ENCODE results near the gene HERPUD1. TPM values are rescaled to one million over a fixed set of nuclear protein-coding genes. Genes with fewer than 3 reads are reported as not detected.
"Not testable (repeated sequence)": the region's sequence is repeated elsewhere in the genome, so short reads cannot be mapped to it uniquely, and the experiment has no call there.

The HERPUD1 gene
- total RNA-seq, 5 donors from 2014 or later (not counting 1 experiment from before 2014, with no cell fraction given) = 149 to 185 (median 167) TPM

DNA sequence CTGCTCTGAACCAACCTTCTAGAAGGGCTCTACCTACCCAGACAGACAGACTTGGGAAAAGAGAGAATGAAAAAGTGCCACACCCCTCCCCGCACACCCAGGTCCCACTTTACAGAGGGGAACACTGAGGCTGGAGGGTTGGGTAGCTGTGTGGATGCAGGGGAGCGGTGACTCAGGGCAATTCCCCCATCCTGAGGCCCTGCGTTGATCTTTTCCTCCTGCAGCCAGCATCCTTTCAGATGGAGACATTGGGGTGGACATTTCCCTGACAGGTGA is 39.8 kb downstream of the HERPUD1 start:
- no peaks in the 10 kb centered on the region for H3K27me3 Mint-ChIP-seq
- Histone ChIP-seq H3K4me3 (ENCODE audit: control insufficient read depth in 1 of 2, extremely low read depth in 1 of 2, low read length in 1 of 2) (no peak overlapping the region), H3K27ac (ENCODE audit: low read length) (no peak overlapping the region), H3K9me3 (no peaks in the 10 kb centered on the region), H3K27me3 (replicated peaks in 1 of 2; ENCODE audit: control insufficient read depth in 2 of 2, extremely low read depth in 1 of 2, insufficient read depth in 2 of 2, low read length in 1 of 2) (peaks cover 0 to 8% of the 10 kb centered on the region in 2 experiments), H3K4me1 (ENCODE audit: control insufficient read depth in 1 of 2, extremely low read depth in 1 of 2, insufficient read depth in 2 of 2, low read length in 2 of 2) (peaks cover 14 to 40% of the 10 kb centered on the region in 2 experiments), H3K36me3 (ENCODE audit: control insufficient read depth in 2 of 2, extremely low read depth in 1 of 2, insufficient read depth in 1 of 2, low read length in 1 of 2) (no peaks in the 10 kb centered on the region)
- no peaks in the 10 kb centered on the region for H3K36me3 Mint-ChIP-seq
- no peak for ATAC-seq (replicated peaks in 1 of 4)
- H3K9me3 Mint-ChIP-seq = no peaks in the 10 kb centered on the region
- WGBS (ENCODE audit: insufficient coverage) = no CpG with 5 or more reads among the region's 3 CpGs
- no peak overlapping the region for H3K27ac Mint-ChIP-seq
- ChIA-PET POLR2A (interaction anchor here in 1 of 2 donors (1.1 kb wide), 1 partner anchor 21 kb away, joined by 3 read pairs; no protein-coding TSS in a partner anchor), CTCF (interaction anchor here (0.5 to 1.0 kb wide), 2 partner anchors 12 to 298 kb away, joined by 3 read pairs; no protein-coding TSS in a partner anchor)
- no peak overlapping the region for H3K4me3 Mint-ChIP-seq
- H3K4me1 Mint-ChIP-seq = peaks cover 46 to 49% (median 48%) of the 10 kb centered on the region in 3 donors
- no peak for DNase-seq

DNA sequence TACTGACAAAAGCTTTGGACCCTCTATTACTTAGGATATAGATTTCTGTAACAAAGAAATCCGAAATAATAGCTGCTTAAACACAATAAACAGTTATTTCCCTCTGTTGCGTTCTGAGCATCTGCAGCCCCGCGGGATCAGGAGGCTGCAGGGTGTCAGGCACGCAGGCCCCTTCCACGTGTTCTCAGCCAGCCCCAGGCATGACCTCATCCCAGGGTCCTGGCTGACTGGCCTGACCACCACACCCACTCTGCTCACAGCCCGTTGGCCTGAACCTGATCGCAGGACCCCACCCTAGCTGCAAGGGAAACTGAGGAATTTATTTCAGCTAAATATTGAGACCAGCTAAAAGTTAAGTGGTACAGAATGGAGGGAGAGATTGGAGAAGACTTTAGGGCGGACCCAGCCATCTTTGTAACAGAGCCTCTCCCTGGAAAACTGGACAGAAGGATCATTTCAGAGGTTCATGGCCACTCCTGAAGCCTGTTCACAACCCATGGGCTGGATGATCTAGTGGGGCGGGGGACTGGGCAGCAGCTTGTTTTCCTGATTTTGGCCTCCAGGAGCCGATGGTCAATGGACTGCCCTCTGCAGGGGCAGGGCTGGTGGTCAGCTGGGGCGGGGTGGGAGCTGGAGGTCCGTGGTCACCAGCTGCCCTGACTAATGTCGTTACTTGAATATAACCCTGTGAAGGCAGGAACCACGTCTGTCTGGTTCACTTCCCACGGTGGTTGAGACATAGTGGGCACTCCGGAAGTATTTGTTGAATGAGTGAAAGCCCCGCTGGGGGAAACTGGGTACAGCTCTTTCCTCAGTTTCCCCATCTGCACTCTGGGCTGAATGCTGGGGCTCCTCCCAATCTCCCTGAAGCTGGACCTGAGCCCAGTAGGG is 40.7 kb downstream of the HERPUD1 start:
- Histone ChIP-seq H3K27me3 (replicated peaks in 1 of 2; ENCODE audit: control insufficient read depth in 2 of 2, extremely low read depth in 1 of 2, insufficient read depth in 2 of 2, low read length in 1 of 2) (peaks cover 0 to 8% of the 10 kb centered on the region in 2 experiments), H3K4me3 (ENCODE audit: control insufficient read depth in 1 of 2, extremely low read depth in 1 of 2, low read length in 1 of 2) (no peak overlapping the region)
- H3K27ac Mint-ChIP-seq = no peak overlapping the region

DNA sequence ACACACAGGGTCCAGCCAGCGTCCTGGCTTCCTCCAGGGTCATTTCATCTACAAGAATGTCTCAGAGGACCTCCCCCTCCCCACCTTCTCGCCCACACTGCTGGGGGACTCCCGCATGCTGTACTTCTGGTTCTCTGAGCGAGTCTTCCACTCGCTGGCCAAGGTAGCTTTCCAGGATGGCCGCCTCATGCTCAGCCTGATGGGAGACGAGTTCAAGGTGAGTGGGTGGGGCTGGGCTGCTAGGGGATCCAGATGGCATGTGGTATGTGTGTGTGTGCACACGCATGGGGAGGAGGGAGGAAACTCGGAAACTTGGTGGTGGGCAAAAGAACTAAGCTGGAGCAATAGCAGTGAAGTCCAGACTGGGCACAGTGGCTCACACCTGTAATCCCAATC is 41.4 kb downstream of the HERPUD1 start:
- Mint-ChIP-seq H3K27me3 (no peaks in the 10 kb centered on the region), H3K36me3 (no peaks in the 10 kb centered on the region), H3K27ac (peak overlapping the region in 1 of 2 donors; percentile 28), H3K9me3 (no peaks in the 10 kb centered on the region), H3K4me3 (peak overlapping the region in 1 of 3 donors; percentile 67), H3K4me1 (peaks cover 46 to 53% (median 49%) of the 10 kb centered on the region in 3 donors)
- Histone ChIP-seq H3K4me1 (ENCODE audit: control insufficient read depth in 1 of 2, extremely low read depth in 1 of 2, insufficient read depth in 2 of 2, low read length in 2 of 2) (peaks cover 14 to 40% of the 10 kb centered on the region in 2 experiments), H3K36me3 (ENCODE audit: control insufficient read depth in 2 of 2, extremely low read depth in 1 of 2, insufficient read depth in 1 of 2, low read length in 1 of 2) (no peaks in the 10 kb centered on the region), H3K27ac (ENCODE audit: low read length) (no peak overlapping the region), H3K27me3 (replicated peaks in 1 of 2; ENCODE audit: control insufficient read depth in 2 of 2, extremely low read depth in 1 of 2, insufficient read depth in 2 of 2, low read length in 1 of 2) (peaks cover 0 to 8% of the 10 kb centered on the region in 2 experiments), H3K4me3 (ENCODE audit: control insufficient read depth in 1 of 2, extremely low read depth in 1 of 2, low read length in 1 of 2) (no peak overlapping the region), H3K9me3 (no peaks in the 10 kb centered on the region)
- no peak for DNase-seq
- POLR2A ChIA-PET = no interaction called here
- CTCF ChIA-PET = no interaction called here
- 87% methylated on average over 7 of the region's 9 CpGs for WGBS (ENCODE audit: insufficient coverage)
- no peak for ATAC-seq (replicated peaks in 1 of 4)

More for the DNA sequence above, 40.7 kb downstream of the HERPUD1 start:
- H3K9me3 Mint-ChIP-seq = no peaks in the 10 kb centered on the region
- Histone ChIP-seq H3K9me3 (no peaks in the 10 kb centered on the region), H3K4me1 (ENCODE audit: control insufficient read depth in 1 of 2, extremely low read depth in 1 of 2, insufficient read depth in 2 of 2, low read length in 2 of 2) (peaks cover 14 to 40% of the 10 kb centered on the region in 2 experiments), H3K27ac (ENCODE audit: low read length) (no peak overlapping the region), H3K36me3 (ENCODE audit: control insufficient read depth in 2 of 2, extremely low read depth in 1 of 2, insufficient read depth in 1 of 2, low read length in 1 of 2) (no peaks in the 10 kb centered on the region)
- H3K4me3 Mint-ChIP-seq = no peak overlapping the region
- CTCF ChIA-PET = interaction anchor here in 1 of 2 donors (1.0 kb wide), 1 partner anchor 11 kb away, joined by 3 read pairs; no protein-coding TSS in a partner anchor
- no peaks in the 10 kb centered on the region for H3K36me3 Mint-ChIP-seq
- H3K4me1 Mint-ChIP-seq = peaks cover 46 to 53% (median 49%) of the 10 kb centered on the region in 3 donors
- no peak for ATAC-seq (replicated peaks in 1 of 4)
- WGBS (ENCODE audit: insufficient coverage) = 74% methylated on average over 15 of the region's 18 CpGs
- POLR2A ChIA-PET = interaction anchor here in 1 of 2 donors (1.1 kb wide), 1 partner anchor 21 kb away, joined by 3 read pairs; no protein-coding TSS in a partner anchor
- H3K27me3 Mint-ChIP-seq = no peaks in the 10 kb centered on the region
- DNase-seq = no peak

DNA sequence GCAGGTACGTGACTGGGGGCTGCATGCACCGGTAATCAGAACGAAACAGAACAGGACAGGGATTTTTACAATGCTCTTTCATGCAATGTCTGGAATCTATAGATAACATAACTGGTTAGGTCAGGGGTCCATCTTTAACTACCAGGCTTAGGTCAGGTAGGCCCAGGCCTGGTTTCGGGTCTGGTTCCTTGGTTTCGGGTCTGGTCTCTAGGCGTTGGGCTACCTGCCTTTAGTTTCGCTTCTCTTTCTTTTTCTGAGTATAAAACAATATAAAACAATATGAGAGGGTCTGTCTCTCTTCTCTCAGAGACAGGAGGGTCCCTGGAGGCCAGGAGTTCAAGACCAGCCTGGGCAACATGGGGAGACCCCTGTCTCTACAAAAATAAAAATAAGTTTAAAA is 42.0 kb downstream of the HERPUD1 start:
- peak overlapping the region in 1 of 3 donors; percentile 67 for H3K4me3 Mint-ChIP-seq
- H3K27me3 ChIP-seq (replicated peaks in 1 of 2; ENCODE audit: control insufficient read depth in 2 of 2, extremely low read depth in 1 of 2, insufficient read depth in 2 of 2, low read length in 1 of 2); ATAC-seq (replicated peaks in 1 of 4); H3K36me3 ChIP-seq (ENCODE audit: control insufficient read depth in 2 of 2, extremely low read depth in 1 of 2, insufficient read depth in 1 of 2, low read length in 1 of 2); DNase-seq; POLR2A ChIA-PET; H3K27me3 Mint-ChIP-seq; H3K4me3 ChIP-seq (ENCODE audit: control insufficient read depth in 1 of 2, extremely low read depth in 1 of 2, low read length in 1 of 2); H3K9me3 Mint-ChIP-seq; H3K36me3 Mint-ChIP-seq; H3K27ac ChIP-seq (ENCODE audit: low read length); H3K9me3 ChIP-seq: not testable (repeated sequence)
- 100% methylated on average over 1 of the region's 7 CpGs for WGBS (ENCODE audit: insufficient coverage)
- H3K4me1 Mint-ChIP-seq = peaks cover 46 to 53% (median 49%) of the 10 kb centered on the region in 3 donors
- H3K27ac Mint-ChIP-seq = peak overlapping the region; percentile 28 to 46
- CTCF ChIA-PET = interaction anchor here in 1 of 2 donors (1.1 kb wide), 1 partner anchor 16 kb away, joined by 4 read pairs; no protein-coding TSS in a partner anchor
- H3K4me1 ChIP-seq (ENCODE audit: control insufficient read depth in 1 of 2, extremely low read depth in 1 of 2, insufficient read depth in 2 of 2, low read length in 2 of 2) = peaks cover 14 to 41% of the 10 kb centered on the region in 2 experiments

DNA sequence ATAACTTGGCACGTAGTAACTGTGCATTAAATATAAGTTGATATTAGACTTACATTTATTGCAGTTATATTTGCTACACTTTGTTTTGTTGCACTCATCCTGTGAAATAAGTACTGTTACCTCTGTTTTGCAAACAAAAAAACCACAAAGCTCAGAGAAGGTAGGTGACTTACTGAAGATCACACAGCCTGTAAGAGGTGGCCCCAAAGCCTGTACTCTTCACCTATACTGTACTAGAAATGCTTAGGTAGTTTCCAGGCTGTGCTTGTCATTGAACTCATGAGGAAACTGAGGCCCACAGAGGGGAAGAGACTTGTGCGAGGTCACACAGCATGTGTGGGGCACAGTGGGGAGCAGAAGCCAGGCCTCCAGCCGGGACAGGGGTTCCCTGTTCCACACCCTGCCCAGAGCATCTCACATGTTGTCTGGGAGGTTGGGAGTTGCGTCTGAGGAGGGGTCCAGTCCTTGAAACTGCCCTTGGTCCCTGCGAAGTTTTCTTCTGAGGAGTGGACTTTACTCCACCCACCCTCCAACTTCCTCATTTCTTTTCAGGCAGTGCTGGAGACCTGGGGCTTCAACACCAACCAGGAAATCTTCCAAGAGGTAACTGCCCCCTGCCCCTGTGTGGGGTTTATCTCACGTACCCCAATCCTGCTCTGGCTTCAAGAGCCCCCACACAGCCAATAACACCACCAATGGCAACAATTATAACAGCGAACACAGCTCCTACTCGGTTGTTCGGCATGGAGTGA is 42.8 kb downstream of the HERPUD1 start:
- 50% methylated on average over 3 of the region's 9 CpGs for WGBS (ENCODE audit: insufficient coverage)
- Mint-ChIP-seq H3K27me3 (no peaks in the 10 kb centered on the region), H3K27ac (peak overlapping the region; percentile 46 to 64), H3K9me3 (no peaks in the 10 kb centered on the region), H3K36me3 (no peaks in the 10 kb centered on the region), H3K4me1 (peaks cover 52 to 58% (median 54%) of the 10 kb centered on the region in 3 donors), H3K4me3 (peak overlapping the region in 1 of 3 donors; percentile 67)
- peaks cover 0 to 5% of the 10 kb centered on the region in 2 experiments for H3K27me3 ChIP-seq (replicated peaks in 1 of 2; ENCODE audit: control insufficient read depth in 2 of 2, extremely low read depth in 1 of 2, insufficient read depth in 2 of 2, low read length in 1 of 2)
- H3K9me3 ChIP-seq = no peaks in the 10 kb centered on the region
- H3K27ac ChIP-seq (ENCODE audit: low read length) = no peak overlapping the region
- no peaks in the 10 kb centered on the region for H3K36me3 ChIP-seq (ENCODE audit: control insufficient read depth in 2 of 2, extremely low read depth in 1 of 2, insufficient read depth in 1 of 2, low read length in 1 of 2)
- peaks cover 14 to 43% of the 10 kb centered on the region in 2 experiments for H3K4me1 ChIP-seq (ENCODE audit: control insufficient read depth in 1 of 2, extremely low read depth in 1 of 2, insufficient read depth in 2 of 2, low read length in 2 of 2)
- ChIA-PET POLR2A (interaction anchor here in 1 of 2 donors (0.8 kb wide), 1 partner anchor 9 kb away, joined by 3 read pairs; no protein-coding TSS in a partner anchor), CTCF (interaction anchor here in 1 of 2 donors (1.1 kb wide), 1 partner anchor 17 kb away, joined by 4 read pairs; no protein-coding TSS in a partner anchor)
- DNase-seq (no peak), ATAC-seq (replicated peaks in 1 of 4) (peak in 2 of 4 experiments; percentile 34 to 52)
- no peak overlapping the region for H3K4me3 ChIP-seq (ENCODE audit: control insufficient read depth in 1 of 2, extremely low read depth in 1 of 2, low read length in 1 of 2)

DNA sequence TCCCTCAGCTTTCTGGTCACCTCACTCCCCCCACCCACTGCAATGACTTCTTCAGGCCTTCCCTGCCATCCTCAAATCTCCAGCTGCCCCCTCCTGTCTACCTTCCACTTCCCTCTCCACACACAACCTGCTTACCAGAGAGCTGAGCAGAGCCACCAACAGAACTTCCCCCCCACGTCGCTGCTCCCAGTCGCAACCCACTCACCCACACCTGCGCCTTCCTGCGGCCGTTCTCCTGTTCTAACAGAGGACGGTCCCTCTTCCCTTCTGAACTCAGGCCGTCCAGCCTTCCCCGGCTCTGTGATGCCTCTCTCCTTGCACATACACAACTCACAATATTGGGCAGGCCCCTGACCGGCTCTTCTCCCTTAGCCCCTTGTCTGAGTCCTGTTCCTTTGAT is 43.8 kb downstream of the HERPUD1 start:
- WGBS (ENCODE audit: insufficient coverage) = 76% methylated on average over 10 of the region's 10 CpGs
- ChIA-PET POLR2A (interaction anchor here in 1 of 2 donors (0.8 kb wide), 1 partner anchor 8 kb away, joined by 3 read pairs; no protein-coding TSS in a partner anchor), CTCF (interaction anchor here in 1 of 2 donors (0.5 to 0.7 kb wide), 2 partner anchors 8 to 53 kb away, joined by 3 read pairs; no protein-coding TSS in a partner anchor)
- Mint-ChIP-seq H3K36me3 (no peaks in the 10 kb centered on the region), H3K4me3 (peak overlapping the region in 1 of 3 donors; percentile 67), H3K27me3 (no peaks in the 10 kb centered on the region), H3K9me3 (no peaks in the 10 kb centered on the region), H3K27ac (peak overlapping the region; percentile 37 to 61), H3K4me1 (peaks cover 57 to 64% (median 63%) of the 10 kb centered on the region in 3 donors)
- ATAC-seq (replicated peaks in 1 of 4) (peak in 2 of 4 experiments; percentile 45 to 62), DNase-seq (no peak)
- Histone ChIP-seq H3K27me3 (replicated peaks in 1 of 2; ENCODE audit: control insufficient read depth in 2 of 2, extremely low read depth in 1 of 2, insufficient read depth in 2 of 2, low read length in 1 of 2) (peaks cover 0 to 2% of the 10 kb centered on the region in 2 experiments), H3K9me3 (no peaks in the 10 kb centered on the region), H3K4me1 (ENCODE audit: control insufficient read depth in 1 of 2, extremely low read depth in 1 of 2, insufficient read depth in 2 of 2, low read length in 2 of 2) (peaks cover 14 to 45% of the 10 kb centered on the region in 2 experiments), H3K36me3 (ENCODE audit: control insufficient read depth in 2 of 2, extremely low read depth in 1 of 2, insufficient read depth in 1 of 2, low read length in 1 of 2) (no peaks in the 10 kb centered on the region), H3K27ac (ENCODE audit: low read length) (no peak overlapping the region), H3K4me3 (ENCODE audit: control insufficient read depth in 1 of 2, extremely low read depth in 1 of 2, low read length in 1 of 2) (no peak overlapping the region)
